RWPE2 (cell line): ENCODE measurements around the gene ARHGAP31.

ENCODE experiments used
- ATAC-seq: fragments of 200-7000 bp; cut with Tn5 transposase; 3 replicates; pipeline ENCODE4 v1.9.1; 2021; ENCODE audit warnings: low read depth
- DNase-seq: peaks from one replicate; pipeline ENCODE4 v3.0.0-alpha.2; 2020; ENCODE audit warnings: low spot score
- H3K27ac ChIP-seq: fragments of 450-650 bp; 2 replicates; pipeline ENCODE4 v1.5.1; 2017; ENCODE audit warnings: mild to moderate bottlenecking; ENCODE audit not compliant: poor library complexity, severe bottlenecking
- H3K27me3 ChIP-seq: fragments of 250-450 bp; sonication (Bioruptor Pico); 2 replicates; pipeline ENCODE4 v1.5.1; 2021; ENCODE audit warnings: mild to moderate bottlenecking, moderate library complexity; ENCODE audit not compliant: insufficient read depth, poor library complexity, severe bottlenecking
- H3K36me3 ChIP-seq: fragments of 250-450 bp; sonication (Bioruptor Pico); 2 replicates; pipeline ENCODE4 v1.5.1; 2020; ENCODE audit warnings: low read depth, mild to moderate bottlenecking, moderate library complexity
- H3K4me1 ChIP-seq: fragments of 250-450 bp; sonication (Bioruptor Pico); 2 replicates; pipeline ENCODE4 v1.5.1; 2021; ENCODE audit warnings: mild to moderate bottlenecking, moderate library complexity; ENCODE audit not compliant: insufficient read depth, poor library complexity, severe bottlenecking
- H3K4me3 ChIP-seq: fragments of 250-450 bp; sonication (Bioruptor Pico); 2 replicates; pipeline ENCODE4 v1.5.1; 2021; ENCODE audit warnings: mild to moderate bottlenecking, moderate library complexity; ENCODE audit not compliant: severe bottlenecking
- H3K9me3 ChIP-seq: fragments of 250-450 bp; sonication (Bioruptor Pico); 2 replicates; pipeline ENCODE4 v1.5.1; 2021; ENCODE audit warnings: mild to moderate bottlenecking, moderate library complexity; ENCODE audit not compliant: severe bottlenecking
- CTCF ChIP-seq: fragments of 450-650 bp; IDR thresholded peaks from one replicate; pipeline ENCODE4 v1.5.1; 2017; ENCODE audit warnings: mild to moderate bottlenecking, moderate library complexity; ENCODE audit not compliant: poor library complexity, severe bottlenecking

ARHGAP31 gene

GRCh38 chr3:119401069-119401468 is 106.9 kb downstream of the ARHGAP31 start:
- Histone ChIP-seq H3K4me1 (no peaks in the 10 kb centered on the region), H3K27ac (no peak overlapping the region), H3K4me3 (no peak overlapping the region), H3K36me3 (no peaks in the 10 kb centered on the region), H3K9me3 (no peaks in the 10 kb centered on the region), H3K27me3 (no peaks in the 10 kb centered on the region)
- ATAC-seq (no peak), DNase-seq (no peak)
- no peak for TF ChIP-seq CTCF

GRCh38 chr3:119401503-119402440 is 107.6 kb downstream of the ARHGAP31 start:
- Histone ChIP-seq H3K4me3 (no peak overlapping the region), H3K36me3 (no peaks in the 10 kb centered on the region), H3K27me3 (no peaks in the 10 kb centered on the region), H3K9me3 (no peaks in the 10 kb centered on the region), H3K4me1 (no peaks in the 10 kb centered on the region), H3K27ac (no peak overlapping the region)
- no peak for ATAC-seq
- no peak for TF ChIP-seq CTCF
- no peak for DNase-seq

- no peak for ATAC-seq
- Histone ChIP-seq H3K4me3 (no peak overlapping the region), H3K36me3 (no peaks in the 10 kb centered on the region), H3K27ac (no peak overlapping the region), H3K4me1 (no peaks in the 10 kb centered on the region), H3K9me3 (no peaks in the 10 kb centered on the region), H3K27me3 (no peaks in the 10 kb centered on the region)
- TF ChIP-seq CTCF: no peak
- DNase-seq: no peak
Measured at GRCh38 chr3:119402791-119403190, 108.6 kb downstream of the ARHGAP31 start.

- H3K27ac ChIP-seq: no peak overlapping the region
- DNase-seq: no peak
- H3K36me3 ChIP-seq: no peaks in the 10 kb centered on the region
- no peaks in the 10 kb centered on the region for H3K27me3 ChIP-seq
- H3K4me3 ChIP-seq: no peak overlapping the region
- H3K4me1 ChIP-seq: no peaks in the 10 kb centered on the region
- no peak for TF ChIP-seq CTCF
- ATAC-seq: no peak
- no peaks in the 10 kb centered on the region for H3K9me3 ChIP-seq
Measured at GRCh38 chr3:119403201-119403600, 109.0 kb downstream of the ARHGAP31 start.

- H3K4me3 ChIP-seq: no peak overlapping the region
Measured at GRCh38 chr3:119405315-119405714, 111.1 kb downstream of the ARHGAP31 start.

More at GRCh38 chr3:119405315-119405714, 111.1 kb downstream of the ARHGAP31 start:
- DNase-seq: no peak
- H3K27me3 ChIP-seq: no peaks in the 10 kb centered on the region
- no peak overlapping the region for H3K27ac ChIP-seq
- no peak for TF ChIP-seq CTCF
- H3K36me3 ChIP-seq: no peaks in the 10 kb centered on the region
- no peak for ATAC-seq
- no peaks in the 10 kb centered on the region for H3K4me1 ChIP-seq
- H3K9me3 ChIP-seq: no peaks in the 10 kb centered on the region
